GM12891 (cell line): ENCODE data around the gene CHCHD4.

Experiments
- POLR2AphosphoS5 ChIP-seq: IDR thresholded peaks from 2 replicates; pipeline ENCODE4 v1.6.1; 2011; ENCODE audit warnings: low read depth, low read length, control low read depth
- TAF1 ChIP-seq: IDR thresholded peaks from 2 replicates; pipeline ENCODE4 v1.6.1; 2011; ENCODE audit warnings: low read depth, low read length, control low read depth

GRCh38 chr3:14161282-14161681 lies 36.6 kb upstream of the CHCHD4 start:
- TF ChIP-seq TAF1 (no peak), POLR2AphosphoS5 (no peak)
